Activated CD8-positive, alpha-beta memory T cell treated with anti-CD3 and anti-CD28 coated beads, Interleukin-2, amount 50 U/mL, for 48 hours (primary cell): ENCODE data around the gene MCF2L.
A peak's percentile ranks its signal among the peaks of the same experiment; 100 is the strongest.

ENCODE experiments used
- DNase-seq: peaks from one replicate; pipeline ENCODE4 v3.0.0-alpha.2; 2020

Gene MCF2L

GRCh38 chr13:113138792-113139551 lies 170.0 kb downstream of the MCF2L start:
- no peak for DNase-seq

DNA sequence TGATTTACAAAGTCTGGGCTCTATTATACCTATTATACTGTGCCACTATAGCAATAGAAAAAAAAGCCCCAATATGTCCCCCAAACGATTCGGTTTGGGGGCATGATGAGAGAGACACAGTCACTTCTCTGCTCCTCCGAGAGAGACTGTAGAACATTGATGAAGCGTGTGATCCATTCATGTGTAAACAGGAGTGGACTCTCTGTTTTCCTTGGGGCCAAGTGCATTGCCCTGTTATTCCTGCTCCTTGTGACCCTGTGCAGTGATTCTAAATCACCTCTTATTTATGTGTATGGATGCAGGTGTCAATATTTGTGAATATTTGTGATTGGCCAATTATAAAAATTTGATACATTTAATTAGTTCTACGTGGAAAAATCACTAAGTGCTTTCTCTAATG lies 170.6 kb downstream of the MCF2L start:
- DNase-seq: no peak

DNA sequence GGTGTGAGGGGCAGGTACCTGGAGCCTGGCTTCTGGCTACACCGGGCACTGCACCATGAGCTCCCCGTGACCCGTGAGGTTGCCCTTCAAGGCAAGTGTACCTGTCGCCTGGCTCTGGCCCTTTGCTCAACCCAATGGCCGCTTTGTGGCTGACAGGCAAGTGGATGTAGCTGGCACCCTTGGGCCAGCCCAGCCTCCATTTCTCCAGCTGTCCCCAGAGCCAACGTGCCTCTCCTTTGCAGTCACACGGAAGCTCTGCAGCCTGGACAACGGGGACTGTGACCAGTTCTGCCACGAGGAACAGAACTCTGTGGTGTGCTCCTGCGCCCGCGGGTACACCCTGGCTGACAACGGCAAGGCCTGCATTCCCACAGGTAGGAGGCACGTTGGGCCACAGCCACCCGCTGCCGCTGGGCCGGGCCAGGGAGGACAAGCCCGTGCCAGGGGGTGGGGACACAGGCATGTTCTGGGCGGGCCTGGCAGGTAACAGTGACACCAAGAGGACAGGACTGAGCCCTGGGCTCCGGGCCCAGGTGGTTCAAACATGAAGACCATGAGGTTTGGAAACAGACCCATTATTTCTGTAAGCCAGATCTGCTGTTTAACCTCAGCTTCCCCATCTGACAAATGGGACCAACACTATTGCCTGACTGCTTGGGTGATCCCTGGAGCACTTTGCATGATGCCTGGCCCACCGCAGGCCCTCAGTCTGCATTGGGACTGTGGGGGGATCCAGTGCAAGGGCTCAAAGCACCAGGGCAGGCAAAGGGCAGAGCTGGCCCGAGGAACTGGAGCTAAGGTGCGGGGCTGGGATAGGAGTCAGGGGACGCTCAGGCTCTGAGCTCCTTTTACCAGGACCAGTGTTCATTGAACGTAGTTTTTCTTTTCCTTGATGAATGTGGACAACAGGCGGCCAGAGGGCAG lies 171.9 kb downstream of the MCF2L start:
- DNase-seq: no peak

- no peak for DNase-seq
These were observed 172.6 kb downstream of the MCF2L start for GRCh38 chr13:113141601-113141970.

GRCh38 chr13:113142876-113143275 lies 173.9 kb downstream of the MCF2L start:
- DNase-seq: no peak

DNA sequence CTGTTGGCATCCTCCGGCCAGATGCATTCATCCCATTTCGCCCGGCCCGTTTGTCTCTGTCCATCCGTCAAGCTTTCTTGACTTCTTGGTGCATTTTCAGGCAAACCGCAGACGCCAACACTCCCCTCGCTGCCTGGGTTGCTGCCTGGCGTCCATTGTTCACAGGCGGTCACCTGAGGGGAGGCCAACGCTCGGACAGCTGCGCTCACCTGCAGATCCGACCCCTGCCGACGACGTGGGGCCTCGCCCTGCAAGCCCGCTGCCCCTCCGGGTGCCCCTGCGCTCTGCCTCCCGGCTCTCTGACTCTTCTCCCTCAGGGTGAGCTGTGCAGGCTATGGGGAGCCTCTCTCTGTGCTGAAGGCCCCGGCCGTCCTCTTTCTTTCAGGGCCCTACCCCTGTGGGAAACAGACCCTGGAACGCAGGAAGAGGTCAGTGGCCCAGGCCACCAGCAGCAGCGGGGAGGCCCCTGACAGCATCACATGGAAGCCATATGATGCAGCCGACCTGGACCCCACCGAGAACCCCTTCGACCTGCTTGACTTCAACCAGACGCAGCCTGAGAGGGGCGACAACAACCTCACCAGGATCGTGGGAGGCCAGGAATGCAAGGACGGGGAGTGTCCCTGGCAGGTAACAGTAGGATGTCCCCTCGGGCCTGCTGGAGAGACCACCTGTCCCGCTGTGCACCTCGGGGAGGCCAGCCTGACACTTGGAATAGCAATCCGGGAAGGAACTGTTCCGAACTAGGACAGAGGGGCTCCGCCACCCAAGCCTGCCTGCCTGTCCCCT lies 174.6 kb downstream of the MCF2L start:
- DNase-seq: no peak

DNA sequence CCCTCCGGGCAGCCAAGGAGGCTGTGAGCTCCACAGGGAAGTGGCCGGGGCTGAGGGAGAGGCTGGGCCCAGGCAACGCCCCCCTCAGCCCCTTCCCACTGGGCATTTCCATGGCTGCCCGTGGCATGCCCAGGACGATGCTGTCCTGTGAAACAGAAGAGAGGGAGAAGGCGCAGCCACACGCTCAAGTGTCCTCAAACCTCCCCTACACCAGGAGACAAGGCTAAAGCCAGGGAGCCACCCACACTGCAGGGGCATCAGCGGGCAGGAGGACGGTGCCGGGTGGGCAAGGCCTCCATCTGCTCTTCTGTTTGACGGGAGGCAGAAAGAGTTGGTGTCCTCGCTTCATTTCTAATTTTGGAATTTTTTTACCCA lies 175.2 kb downstream of the MCF2L start:
- peak; percentile 43 for DNase-seq

GRCh38 chr13:113145496-113145895 lies 176.5 kb downstream of the MCF2L start:
- DNase-seq: peak; percentile 71

GRCh38 chr13:113145911-113146598 lies 177.0 kb downstream of the MCF2L start:
- DNase-seq: peak; percentile 47

GRCh38 chr13:113146750-113147149 lies 177.7 kb downstream of the MCF2L start:
- DNase-seq: peak; percentile 42

- peak; percentile 33 for DNase-seq
These were observed 178.2 kb downstream of the MCF2L start for GRCh38 chr13:113147206-113147605.

DNA sequence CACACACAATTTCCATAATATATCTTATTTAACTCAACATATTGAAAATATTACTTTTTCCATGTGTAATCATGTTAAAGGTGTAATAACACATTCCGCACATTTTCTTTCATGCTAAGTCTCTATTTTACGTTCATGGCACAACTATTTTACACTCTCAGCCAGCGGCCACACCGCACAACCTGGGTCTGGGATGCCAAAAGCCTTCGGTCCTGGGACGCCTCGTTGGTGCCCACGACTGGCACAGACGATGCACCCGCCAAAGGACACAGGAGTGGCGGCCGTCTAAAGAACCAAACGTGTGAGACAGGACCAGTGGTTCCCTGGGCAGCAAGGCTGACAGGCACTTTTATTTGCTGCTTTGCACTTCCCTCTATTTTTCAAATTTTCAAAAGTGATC lies 179.4 kb downstream of the MCF2L start:
- peak; percentile 42 for DNase-seq

- peak; percentile 39 for DNase-seq
These were observed 180.0 kb downstream of the MCF2L start for GRCh38 chr13:113148940-113149503.
